Measurements from ENCODE around the gene ITGB5.
"Not testable (repeated sequence)": the region's sequence is repeated elsewhere in the genome, so short reads cannot be mapped to it uniquely, and the experiment has no call there.

ITGB5 gene

DNA sequence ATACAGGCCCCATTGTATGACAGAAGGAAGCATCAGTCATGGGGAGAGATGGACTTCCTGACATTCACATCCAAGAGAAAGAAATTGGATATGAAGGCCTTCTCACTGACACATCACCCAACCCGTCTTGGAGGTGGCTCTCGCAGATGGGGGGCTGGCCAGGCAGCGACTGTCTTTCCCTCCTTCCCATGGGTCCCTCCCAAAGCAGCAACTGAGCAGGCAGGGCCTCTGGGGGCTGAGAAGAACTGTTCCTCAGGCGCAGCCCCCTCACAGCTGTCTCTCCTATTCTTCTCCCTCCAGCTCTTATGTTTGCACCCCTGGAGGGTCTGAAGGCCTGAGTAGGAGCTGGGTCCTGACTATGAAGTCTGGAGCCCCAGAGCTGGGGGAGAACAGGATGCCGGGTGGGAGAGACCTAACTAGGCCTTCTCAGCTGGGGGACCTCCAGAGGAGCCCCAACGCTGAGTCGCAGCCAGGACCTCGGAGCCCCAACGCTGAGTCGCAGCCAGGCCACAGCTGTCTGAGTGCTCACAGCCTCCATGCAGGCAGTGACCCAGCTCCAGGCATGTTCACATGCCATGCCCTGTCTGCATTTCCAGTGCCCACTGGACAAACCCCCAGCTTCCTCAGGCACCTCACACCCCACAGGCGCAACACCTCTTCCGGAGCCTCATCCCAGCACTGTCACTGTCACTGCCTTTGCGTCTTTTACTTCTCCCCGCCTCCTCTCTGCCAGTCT lies 127.3 kb downstream of the ITGB5 start:
- no peak overlapping the region for H3K4me3 ChIP-seq (ENCODE audit: low read depth, low read length)

DNA sequence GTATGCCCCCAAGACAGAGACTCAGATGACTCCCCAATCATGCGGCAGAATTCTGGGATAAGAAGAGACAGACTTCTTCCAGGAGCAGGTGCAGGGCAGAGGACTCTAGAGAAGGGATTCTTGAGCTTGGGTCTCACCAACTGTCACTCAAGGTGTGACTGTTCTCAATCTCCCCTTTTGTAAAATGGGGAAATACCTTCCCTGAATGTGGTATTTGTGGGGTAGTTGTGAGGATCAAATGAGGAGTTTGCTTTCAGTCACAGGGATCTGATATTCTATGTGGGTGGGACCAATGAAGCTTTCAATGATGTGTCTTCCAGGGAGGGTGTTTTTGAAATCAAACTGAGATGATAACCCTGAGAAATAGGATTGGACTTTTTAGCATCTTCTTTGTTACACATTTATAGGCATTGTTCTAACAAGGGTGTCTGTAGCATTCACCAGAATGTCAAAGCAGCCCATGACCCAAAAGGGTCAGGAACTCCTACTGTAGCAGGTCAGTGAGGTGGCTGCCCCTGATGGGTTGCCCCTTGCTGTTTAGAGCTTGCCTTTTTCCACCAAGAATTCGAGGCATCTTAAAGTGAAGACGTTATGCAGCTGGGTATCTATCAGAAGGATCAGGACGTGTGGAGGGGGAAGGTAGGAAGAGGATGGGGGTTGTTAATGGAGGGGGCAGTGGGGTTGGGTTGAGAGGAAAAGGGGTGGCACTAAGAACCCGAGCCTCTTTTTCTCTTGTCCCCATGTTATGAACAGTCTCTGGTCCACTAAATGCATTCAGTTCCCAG lies 128.1 kb downstream of the ITGB5 start:
- H3K4me3 ChIP-seq (ENCODE audit: low read depth, low read length) = no peak overlapping the region

DNA sequence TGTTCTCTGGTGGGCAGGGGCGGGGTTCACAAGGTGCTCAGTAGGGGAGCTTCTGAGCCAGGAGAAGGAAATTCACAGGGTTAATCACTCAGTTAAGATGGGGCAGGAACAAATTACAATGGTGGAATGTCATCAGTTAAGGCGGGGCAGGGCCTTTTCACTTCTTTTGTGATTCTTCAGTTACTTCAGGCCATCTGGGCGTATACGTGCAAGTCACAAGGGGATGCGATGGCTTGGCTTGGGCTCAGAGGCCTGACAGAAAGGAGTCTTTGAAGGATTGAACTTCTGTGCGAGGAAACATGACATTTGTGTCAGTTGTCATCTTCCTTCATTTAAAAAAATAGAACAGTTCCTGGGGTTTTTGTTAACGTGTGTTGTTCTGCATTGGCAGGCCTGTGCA lies 129.2 kb downstream of the ITGB5 start:
- H3K4me3 ChIP-seq (ENCODE audit: low read depth, low read length) = not testable (repeated sequence)

DNA sequence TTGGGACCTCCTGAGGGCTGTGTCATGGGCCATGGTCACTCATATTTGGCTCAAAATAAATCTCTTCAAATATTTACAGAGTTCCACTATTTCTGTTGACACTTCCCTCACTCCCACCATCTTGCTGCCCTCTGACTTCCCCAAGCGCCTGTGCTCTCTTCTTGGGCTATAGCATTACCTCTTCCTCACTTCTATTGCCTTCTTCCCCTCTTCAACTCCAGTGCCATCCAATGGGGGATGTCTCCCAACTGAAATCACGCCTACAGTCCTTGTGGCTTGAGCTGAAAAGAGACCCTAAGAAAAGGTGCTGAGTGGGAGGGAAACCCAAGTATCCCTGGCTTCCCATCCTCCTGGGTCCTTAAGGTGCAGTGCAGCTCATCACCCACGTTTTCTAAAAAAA lies 135.1 kb downstream of the ITGB5 start:
- no peak overlapping the region for H3K4me3 ChIP-seq (ENCODE audit: low read depth, low read length)

DNA sequence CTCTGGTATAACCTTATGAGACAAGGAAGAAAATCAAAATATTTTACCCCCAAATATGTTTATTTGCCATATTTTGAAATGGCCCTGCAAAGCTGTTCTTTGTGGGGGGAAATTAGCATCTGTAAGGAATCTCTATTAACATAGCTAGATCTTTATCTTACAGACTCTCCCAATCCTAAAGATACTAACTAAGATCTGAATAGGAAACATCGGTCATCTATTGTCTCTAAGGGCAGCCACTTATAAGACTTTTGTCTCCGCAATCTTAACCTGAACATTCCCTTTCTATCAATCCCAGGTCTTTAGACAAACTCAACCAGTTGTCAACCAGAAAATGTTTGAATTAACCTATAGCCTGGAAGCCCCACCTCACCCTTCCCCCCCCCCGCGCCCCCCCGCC lies 135.7 kb downstream of the ITGB5 start:
- H3K4me3 ChIP-seq (ENCODE audit: low read depth, low read length) = no peak overlapping the region

DNA sequence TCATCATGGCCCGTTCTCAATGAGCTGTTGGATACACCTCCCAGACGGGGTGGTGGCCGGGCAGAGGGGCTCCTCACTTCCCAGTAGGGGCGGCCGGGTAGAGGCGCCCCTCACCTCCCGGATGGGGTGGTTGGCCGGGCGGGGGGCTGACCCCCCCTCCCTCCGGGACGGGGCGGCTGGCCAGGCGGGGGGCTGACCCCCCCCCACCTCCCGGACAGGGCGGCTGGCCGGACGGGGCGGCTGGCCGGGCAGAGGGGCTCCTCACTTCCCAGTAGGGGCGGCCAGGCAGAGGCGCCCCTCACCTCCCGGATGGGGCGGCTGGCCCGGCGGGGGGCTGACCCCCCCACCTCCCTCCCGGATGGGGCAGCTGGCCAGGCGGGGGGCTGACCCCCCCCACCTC lies 137.3 kb downstream of the ITGB5 start:
- not testable (repeated sequence) for H3K4me3 ChIP-seq (ENCODE audit: low read depth, low read length)

DNA sequence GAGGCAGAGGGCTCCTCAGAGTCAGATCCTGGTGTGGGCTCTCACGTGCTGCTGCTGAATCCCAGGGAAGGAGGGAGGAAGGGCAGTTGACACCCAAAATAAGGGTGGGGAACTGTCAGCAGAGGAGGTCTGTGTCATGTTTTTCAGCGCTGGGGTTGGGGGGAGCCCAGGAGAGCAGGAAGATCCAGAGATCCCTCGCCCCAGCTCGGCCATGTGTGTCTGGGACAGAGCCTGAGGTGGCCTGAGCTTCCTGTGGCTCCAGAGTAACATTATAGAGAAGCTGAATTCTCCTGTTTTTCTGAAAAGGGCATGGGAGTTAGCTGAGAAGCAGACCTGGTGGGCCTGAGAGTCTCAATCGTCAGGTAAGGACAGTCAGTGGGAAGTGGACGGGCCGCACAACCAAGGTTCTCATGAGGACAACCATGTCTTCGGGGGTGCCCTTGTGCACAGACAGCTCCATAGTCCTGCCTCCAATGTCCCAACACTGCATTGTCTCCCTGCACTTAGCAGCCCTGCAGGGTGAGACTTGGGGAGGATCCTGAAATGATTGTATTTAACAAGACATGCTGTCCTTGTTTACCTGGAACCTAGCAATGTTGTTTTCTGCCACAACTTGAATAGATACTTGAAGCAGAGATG lies 138.5 kb downstream of the ITGB5 start:
- H3K4me3 ChIP-seq (ENCODE audit: low read depth, low read length) = no peak overlapping the region

DNA sequence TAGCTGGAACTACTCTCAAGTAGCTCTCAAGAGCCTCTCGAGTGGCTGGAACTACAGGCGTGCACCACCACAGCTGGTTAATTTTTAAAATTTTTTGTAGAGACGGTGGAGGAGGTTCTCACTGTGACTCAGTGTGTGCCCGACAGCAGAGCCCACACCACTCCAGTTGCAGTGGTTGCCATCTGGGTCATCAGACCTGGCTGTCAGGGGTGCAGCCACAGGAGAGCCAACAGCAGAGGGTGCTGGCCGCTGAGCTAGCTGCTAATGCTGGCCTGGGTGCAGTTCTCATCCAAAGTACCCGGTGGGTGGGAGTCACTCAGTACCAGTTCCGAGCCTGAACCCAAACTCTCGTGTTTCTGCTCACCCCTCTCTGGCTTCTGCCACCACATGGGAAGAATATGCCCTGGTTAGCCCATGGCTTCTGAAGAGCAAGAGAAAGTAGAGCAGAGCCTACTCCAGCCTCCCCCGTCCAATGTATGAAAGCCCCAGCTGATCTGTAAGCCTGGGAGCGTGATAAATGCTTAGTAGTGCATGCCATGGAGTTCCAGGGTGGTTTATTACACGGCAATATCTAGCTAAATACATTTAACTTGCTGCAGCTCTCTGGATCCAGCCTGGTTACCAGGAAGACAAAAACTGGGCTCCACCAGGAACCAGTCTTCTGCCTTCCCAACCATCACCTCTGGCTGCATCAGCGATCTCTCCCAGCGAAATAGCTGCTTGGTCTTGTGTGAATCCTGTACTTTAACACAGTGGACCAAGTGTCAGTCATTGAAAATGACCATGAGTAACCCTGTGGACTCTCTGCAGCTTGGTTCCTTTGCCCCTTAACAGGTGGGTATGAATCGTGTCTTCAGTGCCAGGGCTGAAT lies 139.8 kb downstream of the ITGB5 start:
- H3K4me3 ChIP-seq (ENCODE audit: low read depth, low read length) = no peak overlapping the region

DNA sequence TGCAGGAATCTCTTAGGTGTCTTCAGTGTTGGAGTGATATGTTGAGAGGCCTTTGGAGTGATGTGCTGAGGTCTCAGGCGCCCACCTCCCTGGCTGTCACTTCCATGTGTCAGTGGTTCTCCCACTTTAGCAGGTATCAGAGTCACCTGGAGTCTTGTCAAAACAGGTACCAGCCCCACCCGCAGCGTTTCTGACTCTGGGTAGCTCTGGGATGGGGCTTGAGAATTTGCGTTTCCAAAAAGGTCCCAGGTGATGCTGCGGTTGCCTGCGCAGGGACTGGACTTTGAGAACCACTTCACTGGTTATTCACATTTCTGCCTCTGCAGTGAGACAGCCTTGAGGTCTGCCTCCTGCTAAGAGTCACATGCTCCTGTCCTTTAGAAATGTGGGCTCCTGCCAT lies 141.4 kb downstream of the ITGB5 start:
- H3K4me3 ChIP-seq (ENCODE audit: low read depth, low read length) = no peak overlapping the region

DNA sequence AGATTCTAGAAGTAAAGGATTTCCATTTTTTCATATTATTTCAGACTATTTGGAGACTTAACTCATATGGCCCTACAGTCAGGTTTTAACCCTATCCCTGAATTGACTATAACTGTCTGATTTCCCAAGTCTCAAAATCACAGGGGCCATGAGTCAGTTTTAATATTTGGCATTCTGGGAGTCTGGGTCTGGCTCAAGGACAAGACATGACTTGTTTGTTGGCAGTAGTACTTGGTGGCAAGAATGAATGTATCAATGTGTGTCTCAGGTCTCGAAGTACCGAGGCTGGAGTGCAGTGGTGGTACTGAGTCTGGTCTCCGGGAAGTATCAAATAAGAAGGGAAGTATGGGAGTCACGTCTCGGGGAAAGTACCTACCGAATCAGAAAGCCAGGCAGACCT lies 146.1 kb downstream of the ITGB5 start:
- no peak overlapping the region for H3K4me3 ChIP-seq (ENCODE audit: low read depth, low read length)

DNA sequence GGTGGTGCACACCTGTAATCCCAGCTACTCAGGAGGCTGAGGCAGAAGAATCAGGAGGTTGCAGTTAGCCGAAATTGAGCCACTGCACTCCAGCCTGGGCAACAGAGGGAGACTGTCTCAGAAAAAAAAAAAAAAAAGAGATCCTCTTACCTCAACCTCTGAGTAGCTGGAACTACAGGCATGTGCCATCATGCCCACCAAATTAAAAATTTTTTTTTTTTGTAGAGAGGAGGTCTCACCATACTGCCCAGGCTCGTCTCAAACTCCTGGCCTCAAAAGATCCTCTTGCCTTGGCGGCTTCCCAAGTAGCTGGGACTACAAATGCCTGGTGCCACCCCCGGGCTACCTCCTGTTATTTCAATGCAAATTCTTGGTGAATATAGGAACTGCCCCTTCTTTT lies 155.4 kb downstream of the ITGB5 start:
- H3K4me3 ChIP-seq (ENCODE audit: low read depth, low read length) = no peak overlapping the region

DNA sequence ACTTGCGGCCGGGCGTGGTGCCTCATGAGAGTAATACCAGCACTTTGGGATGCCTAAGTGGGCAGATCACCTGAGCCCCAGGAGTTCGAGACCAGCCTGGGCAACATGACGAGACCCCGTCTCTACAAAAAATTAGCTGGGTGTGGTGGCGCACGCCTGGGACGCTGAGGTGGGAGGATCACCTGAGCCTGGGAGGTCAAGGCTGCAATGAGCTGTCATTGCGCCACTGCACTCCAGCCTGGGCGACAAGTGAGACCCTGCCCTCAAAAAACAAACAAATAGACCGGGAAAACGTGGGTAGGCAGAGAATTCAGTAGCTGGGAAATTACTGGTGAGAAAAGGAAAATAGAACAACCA lies 156.2 kb downstream of the ITGB5 start:
- peak overlapping the region; percentile 89 for H3K4me3 ChIP-seq (ENCODE audit: low read depth, low read length)

DNA sequence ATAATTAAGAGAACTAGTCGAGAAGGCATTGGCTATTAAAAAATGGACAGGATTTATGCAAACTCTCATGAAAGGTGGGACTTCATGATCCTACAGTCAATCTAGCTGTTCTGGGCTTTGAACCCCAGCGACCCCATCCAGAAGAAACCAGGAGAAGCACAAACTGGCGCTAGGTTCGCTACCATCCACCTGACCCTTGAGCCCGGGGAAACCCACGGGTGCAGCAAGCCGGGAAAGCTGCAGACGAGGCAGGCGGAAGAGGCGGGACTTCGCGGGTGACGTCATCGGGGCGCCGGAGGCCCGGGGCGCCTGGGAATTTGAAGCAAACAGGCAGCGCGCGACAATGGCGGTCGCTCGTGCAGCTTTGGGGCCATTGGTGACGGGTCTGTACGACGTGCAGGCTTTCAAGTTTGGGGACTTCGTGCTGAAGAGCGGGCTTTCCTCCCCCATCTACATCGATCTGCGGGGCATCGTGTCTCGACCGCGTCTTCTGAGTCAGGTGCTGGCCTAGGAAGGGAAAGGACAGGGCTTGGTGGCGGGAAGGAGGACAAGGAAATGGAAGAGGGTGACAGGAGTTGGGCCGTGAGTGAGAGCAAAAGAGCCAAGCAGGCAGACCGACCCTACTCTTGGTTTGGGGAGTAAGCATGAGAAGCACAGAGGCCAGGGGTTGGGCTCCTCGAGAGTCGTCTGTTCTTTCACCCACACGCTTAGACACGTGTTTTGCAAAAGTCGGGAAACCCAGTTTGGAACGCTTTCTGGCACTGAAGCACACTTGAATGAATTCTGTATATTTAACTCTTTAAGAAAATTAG lies 156.8 kb downstream of the ITGB5 start, which contains the start of gene UMPS:
Gene UMPS, plus strand, starts transcription at position 324 of the 812 bp plus-strand sequence. Its CDS starts 20 bp downstream, at position 344.
- H3K4me3 ChIP-seq (ENCODE audit: low read depth, low read length) = peak within 1 kb of the TSS; percentile 89

DNA sequence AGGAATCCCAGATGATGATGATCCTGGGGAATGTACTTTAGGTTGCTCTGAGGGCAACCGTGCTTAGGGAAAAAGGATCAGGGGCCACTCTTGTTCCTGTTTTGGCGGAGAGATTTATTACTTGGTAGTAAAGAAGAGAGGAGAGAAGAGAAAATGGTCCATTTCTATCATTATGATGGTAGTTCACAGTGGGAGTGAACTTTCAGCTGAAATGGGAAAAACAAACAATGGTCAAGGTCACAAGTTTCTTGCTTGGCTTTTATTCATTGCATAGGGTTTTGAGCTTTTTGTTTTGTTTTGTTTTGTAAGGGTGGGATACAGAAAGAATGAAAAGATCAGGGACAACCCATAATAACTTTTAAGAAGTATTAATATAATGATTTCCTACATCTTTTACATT lies 164.6 kb downstream of the ITGB5 start:
- H3K4me3 ChIP-seq (ENCODE audit: low read depth, low read length) = no peak overlapping the region

DNA sequence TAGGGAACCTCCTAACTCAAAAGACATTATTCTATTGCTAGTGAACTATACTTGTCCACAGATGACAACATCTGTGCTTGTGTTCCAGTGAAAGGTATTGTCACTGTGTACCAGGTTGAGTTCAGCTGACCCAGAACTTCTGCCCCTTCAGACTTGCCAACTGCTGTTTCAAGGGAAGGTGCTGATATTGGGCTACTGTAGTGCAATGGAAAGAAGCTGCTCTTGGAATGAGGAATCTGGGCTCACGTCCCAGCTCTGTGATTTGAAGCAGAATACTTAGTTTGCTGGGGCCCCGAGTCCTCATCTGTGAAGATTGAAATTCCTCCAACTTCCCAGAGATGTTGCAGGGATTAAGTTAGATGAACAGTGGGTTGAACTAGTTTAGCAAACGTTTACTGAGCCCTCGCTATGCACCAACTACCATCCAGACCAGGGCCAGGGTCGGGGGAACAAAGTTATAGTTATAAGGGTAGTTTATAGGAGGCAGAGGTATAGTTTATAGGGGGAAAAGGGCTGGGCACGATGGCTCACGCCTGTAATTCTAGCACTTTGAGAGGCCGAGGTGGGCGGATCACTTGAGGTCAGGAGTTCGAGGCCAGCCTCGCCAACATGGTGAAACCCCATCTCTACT lies 172.8 kb downstream of the ITGB5 start:
- no peak overlapping the region for H3K4me3 ChIP-seq (ENCODE audit: low read depth, low read length)

Measured in iPS-11a (cell line).